Upper lobe of left lung (tissue), 6 donors: ENCODE measurements around the gene HES3. TPM values are rescaled to one million over a fixed set of nuclear protein-coding genes. Genes with fewer than 3 reads are reported as not detected.
A peak's percentile ranks its signal among the peaks of the same experiment; 100 is the strongest.

ENCODE experiments used
- ATAC-seq, 2 donors: fragments of 200-7000 bp; cut with Tn5 transposase; one replicate each; pipeline ENCODE4 v1.9.1; 2022; ENCODE audit warnings: mild to moderate bottlenecking in 2 of 2, moderate library complexity in 2 of 2; ENCODE audit not compliant: low FRiP score in 2 of 2
- DNase-seq, 2 donors: peaks; one replicate each; pipeline ENCODE4 v3.0.0-alpha.2; 2019 to 2020
- H3K27ac ChIP-seq, 4 donors: fragments of 200-600 bp; sonication (generic); one replicate each; pipeline ENCODE4 v1.5.1; 2016 to 2019
- H3K27me3 ChIP-seq, 4 donors: fragments of 200-600 bp; sonication (generic); one replicate each; pipeline ENCODE4 v1.5.1; 2017 to 2019
- H3K36me3 ChIP-seq, 4 donors: fragments of 200-600 bp; sonication (generic); one replicate each; pipeline ENCODE4 v1.5.1; 2016 to 2019
- H3K4me1 ChIP-seq, 4 donors: fragments of 200-600 bp; sonication (generic); one replicate each; pipeline ENCODE4 v1.5.1; 2018 to 2019
- H3K4me3 ChIP-seq, 4 donors: fragments of 200-600 bp; sonication (generic); one replicate each; pipeline ENCODE4 v1.5.1; 2017 to 2019; ENCODE audit warnings: mild to moderate bottlenecking in 2 of 4, moderate library complexity in 1 of 4
- H3K9me3 ChIP-seq, 4 donors: fragments of 200-600 bp; sonication (generic); one replicate each; pipeline ENCODE4 v1.5.1; 2018 to 2019
- EP300 ChIP-seq, 4 donors: sonication (generic); formaldehyde crosslinking; IDR thresholded peaks; one replicate each; pipeline ENCODE4 v1.5.1; 2017; ENCODE audit warnings: antibody characterized with exemption in 4 of 4, control low read depth in 2 of 4
- POLR2A ChIP-seq, 4 donors: fragments of 450-650 bp; IDR thresholded peaks; one replicate each; pipeline ENCODE4 v1.5.1; 2016 to 2017; ENCODE audit warnings: antibody characterized with exemption in 4 of 4, mild to moderate bottlenecking in 2 of 4
- POLR2AphosphoS5 ChIP-seq, 2 donors: sonication (generic); formaldehyde crosslinking; IDR thresholded peaks; one replicate each; pipeline ENCODE4 v1.5.1; 2017; ENCODE audit warnings: antibody characterized with exemption in 2 of 2
- WGBS, 2 donors: methylation state at CpG; one replicate each; pipeline ENCODE4 v1.1.5; 2017 to 2018; 5-methylcytosine and 5-hydroxymethylcytosine counted together
- total RNA-seq, 6 donors: library from RNA; depleted of rRNA in 4 of 6; stranded (reverse); fragments of >200 nt in 4 of 6; gene quantifications; one replicate each; pipeline versions ENCODE4 v1.1.0 to v1.2.1, GENCODE V29; 2016 to 2021
- TF ChIP-seq, protein P1 (sequence below), 6 experiments: fragments of 450-650 bp in 4 of 6; fragments of 200-600 bp in 2 of 6; sonication (generic) in 2 of 6; IDR thresholded peaks; one replicate each; pipeline ENCODE4 v1.5.1; 2016 to 2019; ENCODE audit warnings: antibody characterized with exemption in 6 of 6
- donor health status: DM: no; HTN: no; CAD: no; lungs with moderate emphysema.
- donor health status: DM: no; HTN: yes; CAD: no; lungs with severe emphysema.

HES3 gene
- total RNA-seq, 6 donors from 2014 or later = not detected

GRCh38 chr1:6245869-6246496 lies 2.0 kb downstream of the HES3 start:
- no peak for TF ChIP-seq POLR2A (IDR thresholded peaks at IDR 0.05)
- TF ChIP-seq POLR2AphosphoS5 (IDR thresholded peaks at IDR 0.05) = no peak
- no peak for TF ChIP-seq EP300 (IDR thresholded peaks at IDR 0.05)
- TF ChIP-seq, protein P1, sequence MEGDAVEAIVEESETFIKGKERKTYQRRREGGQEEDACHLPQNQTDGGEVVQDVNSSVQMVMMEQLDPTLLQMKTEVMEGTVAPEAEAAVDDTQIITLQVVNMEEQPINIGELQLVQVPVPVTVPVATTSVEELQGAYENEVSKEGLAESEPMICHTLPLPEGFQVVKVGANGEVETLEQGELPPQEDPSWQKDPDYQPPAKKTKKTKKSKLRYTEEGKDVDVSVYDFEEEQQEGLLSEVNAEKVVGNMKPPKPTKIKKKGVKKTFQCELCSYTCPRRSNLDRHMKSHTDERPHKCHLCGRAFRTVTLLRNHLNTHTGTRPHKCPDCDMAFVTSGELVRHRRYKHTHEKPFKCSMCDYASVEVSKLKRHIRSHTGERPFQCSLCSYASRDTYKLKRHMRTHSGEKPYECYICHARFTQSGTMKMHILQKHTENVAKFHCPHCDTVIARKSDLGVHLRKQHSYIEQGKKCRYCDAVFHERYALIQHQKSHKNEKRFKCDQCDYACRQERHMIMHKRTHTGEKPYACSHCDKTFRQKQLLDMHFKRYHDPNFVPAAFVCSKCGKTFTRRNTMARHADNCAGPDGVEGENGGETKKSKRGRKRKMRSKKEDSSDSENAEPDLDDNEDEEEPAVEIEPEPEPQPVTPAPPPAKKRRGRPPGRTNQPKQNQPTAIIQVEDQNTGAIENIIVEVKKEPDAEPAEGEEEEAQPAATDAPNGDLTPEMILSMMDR (IDR thresholded peaks at IDR 0.05) = no peak
- peaks cover 21 to 55% (median 38%) of the 10 kb centered on the region in 4 donors for H3K4me1 ChIP-seq
- ATAC-seq = peak in 1 of 2 donors; percentile 27
- H3K27me3 ChIP-seq = peaks cover 1 to 75% (median 48%) of the 10 kb centered on the region in 4 donors
- peak in 1 of 2 donors; percentile 89 for DNase-seq
- H3K4me3 ChIP-seq = no peak overlapping the region
- WGBS, 2 donors = 4 to 11% methylated on average over 9 to 24 of the region's 49 CpGs
- no peak overlapping the region for H3K27ac ChIP-seq
- no peaks in the 10 kb centered on the region for H3K36me3 ChIP-seq
- H3K9me3 ChIP-seq = no peaks in the 10 kb centered on the region

DNA sequence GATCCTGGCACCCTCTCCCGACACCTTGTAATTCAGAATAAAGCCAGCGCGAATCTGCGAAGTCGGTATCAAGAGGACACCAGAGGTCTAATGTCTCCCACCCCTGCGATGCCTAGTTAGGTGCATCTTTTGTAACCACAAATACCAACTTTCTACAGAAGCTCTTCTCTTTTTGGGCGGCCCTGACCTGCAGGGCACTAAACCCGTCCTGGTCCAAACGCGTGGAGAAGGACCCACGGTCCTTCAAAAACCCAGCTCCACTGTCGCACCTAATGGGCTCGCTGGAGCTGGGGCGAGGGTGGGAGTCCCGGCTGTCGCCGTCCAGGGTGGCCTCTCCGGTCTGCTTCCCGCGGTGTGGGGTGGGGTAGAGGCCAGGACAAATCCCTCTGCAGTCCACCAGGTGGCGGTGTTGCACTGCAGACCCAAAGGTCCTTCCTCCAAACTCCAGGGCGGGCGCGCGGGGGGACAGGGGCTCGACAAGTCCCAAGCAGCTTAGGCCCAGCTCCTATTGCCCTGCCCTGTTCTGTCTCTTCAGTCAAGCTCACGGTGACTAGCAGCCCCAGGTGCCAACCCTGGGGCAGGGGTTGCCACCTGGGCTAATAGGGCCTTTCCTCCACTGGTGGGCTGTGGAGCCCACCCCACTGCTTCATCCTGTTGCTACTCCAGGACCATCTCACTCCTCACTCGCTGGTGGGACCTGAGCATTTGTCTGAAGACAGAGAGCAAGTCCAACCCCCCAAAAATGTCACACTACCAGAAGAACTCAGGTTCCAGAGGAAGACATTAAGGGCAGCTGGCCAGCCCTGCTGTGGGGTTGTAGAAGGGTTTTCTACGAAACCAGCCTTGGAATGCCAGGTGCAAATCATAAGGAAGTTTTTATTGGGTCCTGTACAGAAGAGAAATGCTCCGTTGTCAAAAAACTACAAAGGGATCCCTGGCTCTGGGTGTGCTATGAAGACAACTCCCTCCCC lies 2.8 kb downstream of the HES3 start:
- Histone ChIP-seq H3K27ac (no peak overlapping the region), H3K9me3 (no peaks in the 10 kb centered on the region), H3K27me3 (peaks cover 1 to 67% (median 41%) of the 10 kb centered on the region in 4 donors), H3K36me3 (no peaks in the 10 kb centered on the region), H3K4me3 (no peak overlapping the region), H3K4me1 (peaks cover 17 to 51% (median 35%) of the 10 kb centered on the region in 4 donors)
- 7 to 25% methylated on average over 12 to 30 of the region's 30 CpGs for WGBS, 2 donors
- TF ChIP-seq, protein P1 (IDR thresholded peaks at IDR 0.05) = peak; percentile 93 to 98 (median 96)
- TF ChIP-seq EP300 (IDR thresholded peaks at IDR 0.05) = no peak
- DNase-seq = peak; percentile 74 to 90
- peak; percentile 80 to 82 for ATAC-seq

DNA sequence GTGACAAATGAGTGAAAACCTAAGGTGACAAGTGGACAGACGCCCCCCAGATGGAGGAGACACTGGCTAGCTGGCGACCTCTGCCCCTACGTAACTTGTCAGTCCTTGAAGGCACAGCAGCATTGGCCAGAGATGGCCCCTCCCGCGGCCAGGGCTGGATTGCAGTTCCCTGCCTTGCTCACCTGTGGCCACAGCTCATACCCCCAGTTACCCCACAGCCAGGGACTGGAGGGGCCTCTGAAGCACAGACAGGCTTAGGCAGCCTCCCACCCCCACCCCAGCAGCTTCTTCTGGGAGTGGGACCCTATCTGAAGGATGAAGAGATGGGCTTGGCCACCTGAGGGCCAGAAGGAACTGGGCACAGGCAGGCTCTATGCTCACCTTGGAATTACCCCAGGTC lies 3.7 kb downstream of the HES3 start:
- 74 to 75% methylated on average over 5 of the region's 5 CpGs for WGBS, 2 donors
- H3K36me3 ChIP-seq = no peaks in the 10 kb centered on the region
- ATAC-seq (no peak), DNase-seq (peak in 1 of 2 donors; percentile 69)
- no peaks in the 10 kb centered on the region for H3K9me3 ChIP-seq
- no peak overlapping the region for H3K27ac ChIP-seq
- peaks cover 10 to 42% (median 28%) of the 10 kb centered on the region in 4 donors for H3K4me1 ChIP-seq
- no peak for TF ChIP-seq POLR2A (IDR thresholded peaks at IDR 0.05)
- TF ChIP-seq POLR2AphosphoS5 (IDR thresholded peaks at IDR 0.05) = no peak
- TF ChIP-seq, protein P1 (IDR thresholded peaks at IDR 0.05) = no peak
- TF ChIP-seq EP300 (IDR thresholded peaks at IDR 0.05) = no peak
- H3K27me3 ChIP-seq = peaks cover 0 to 58% (median 34%) of the 10 kb centered on the region in 4 donors
- H3K4me3 ChIP-seq = no peak overlapping the region

- Histone ChIP-seq H3K9me3 (no peaks in the 10 kb centered on the region), H3K4me1 (peaks cover 10 to 39% (median 27%) of the 10 kb centered on the region in 4 donors), H3K4me3 (no peak overlapping the region), H3K27ac (no peak overlapping the region), H3K36me3 (peaks cover 0 to under 1% (median 0%) of the 10 kb centered on the region in 4 donors), H3K27me3 (peaks cover 0 to 52% (median 29%) of the 10 kb centered on the region in 4 donors)
- ATAC-seq = no peak
- peak in 1 of 2 donors; percentile 52 for DNase-seq
- TF ChIP-seq EP300 (IDR thresholded peaks at IDR 0.05) (no peak), POLR2AphosphoS5 (IDR thresholded peaks at IDR 0.05) (no peak), POLR2A (IDR thresholded peaks at IDR 0.05) (no peak)
- TF ChIP-seq, protein P1 (IDR thresholded peaks at IDR 0.05) = no peak
- WGBS, 2 donors = 75 to 76% methylated on average over 10 to 14 of the region's 14 CpGs
These were observed 4.3 kb downstream of the HES3 start for GRCh38 chr1:6248161-6248776.
